Body of pancreas (tissue), 4 donors: Measurements from ENCODE around the gene SEC14L1. TPM values are rescaled to one million over a fixed set of nuclear protein-coding genes. Genes with fewer than 3 reads are reported as not detected.

ENCODE experiments used
- ATAC-seq: fragments of 150-250 bp; one replicate; pipeline ENCODE4 v1.9.1; 2016
- DNase-seq, 4 donors: peaks; one replicate each; pipeline ENCODE4 v3.0.0-alpha.2; 2019
- H3K27ac ChIP-seq, 4 donors: fragments of 200-600 bp; sonication (generic); 1 replicate in 3 of 4; 2 replicates in 1 of 4; pipeline versions ENCODE4 v1.5.1 to v1.6.1; 2016 to 2019; ENCODE audit warnings: mild to moderate bottlenecking in 1 of 4, mixed read lengths in 1 of 4, moderate library complexity in 1 of 4
- H3K27me3 ChIP-seq, 2 donors: fragments of 200-600 bp; sonication (generic); one replicate each; pipeline ENCODE4 v1.6.0; 2016; ENCODE audit warnings: mild to moderate bottlenecking in 1 of 2
- H3K36me3 ChIP-seq, 2 donors: fragments of 200-600 bp; sonication (generic); replicated peaks in 1 of 2; 2 replicates each; pipeline ENCODE4 v1.5.1; 2016; ENCODE audit warnings: low read depth in 2 of 2; ENCODE audit not compliant: insufficient read depth in 1 of 2
- H3K4me1 ChIP-seq: fragments of 200-600 bp; sonication (generic); one replicate; pipeline ENCODE4 v1.6.0; 2016
- H3K4me3 ChIP-seq, 2 donors: fragments of 200-600 bp; sonication (generic); 1 replicate in 1 of 2; 2 replicates in 1 of 2; pipeline ENCODE4 v1.5.1; 2016 to 2019
- H3K9me3 ChIP-seq, 3 donors: fragments of 200-600 bp; sonication (generic); 1 replicate in 2 of 3; 2 replicates in 1 of 3; pipeline ENCODE4 v1.5.1; 2016
- CTCF ChIP-seq, 7 experiments: fragments of 450-650 bp in 4 of 7; fragments of 200-600 bp in 3 of 7; sonication (generic) in 3 of 7; IDR thresholded peaks; one replicate each; pipeline ENCODE4 v1.5.1; 2016 to 2019; ENCODE audit warnings: antibody characterized with exemption in 7 of 7
- POLR2A ChIP-seq, 3 donors: fragments of 450-650 bp; IDR thresholded peaks; one replicate each; pipeline ENCODE4 v1.6.1; 2016; ENCODE audit warnings: antibody characterized with exemption in 3 of 3, mild to moderate bottlenecking in 2 of 3
- whole genome bisulfite sequencing, 2 donors: methylation state at CpG; one replicate each; pipeline ENCODE4 v1.1.5; 2017; 5-methylcytosine and 5-hydroxymethylcytosine counted together
- intact Hi-C: fragments of 100-400 bp; cut with DNase I; formaldehyde crosslinking; loops from one replicate; pipeline ENCODE4 v1.15.1; 2023
- total RNA-seq, 2 donors: library from RNA; depleted of rRNA; stranded (reverse); fragments of >200 nt; gene quantifications; one replicate each; pipeline ENCODE4 v1.1.0, GENCODE V29; 2016

SEC14L1 gene
- total RNA-seq, 2 donors from 2014 or later = 22.1 to 36.8 TPM

- H3K9me3 ChIP-seq = no peaks in the 10 kb centered on the region
- intact Hi-C loops = no loop called here
- no peak for TF ChIP-seq CTCF (IDR thresholded peaks at IDR 0.05)
- no peak for TF ChIP-seq POLR2A (IDR thresholded peaks at IDR 0.05)
- WGBS, 2 donors = 85 to 89% methylated on average over 11 to 15 of the region's 15 CpGs
- no peaks in the 10 kb centered on the region for H3K4me1 ChIP-seq
- no peaks in the 10 kb centered on the region for H3K27me3 ChIP-seq
- ATAC-seq (no peak), DNase-seq (no peak)
- no peak overlapping the region for H3K4me3 ChIP-seq
- no peak overlapping the region for H3K27ac ChIP-seq
- no peaks in the 10 kb centered on the region for H3K36me3 ChIP-seq
These were observed 100.2 kb downstream of the SEC14L1 start for GRCh38 chr17:77240976-77241375.

DNA sequence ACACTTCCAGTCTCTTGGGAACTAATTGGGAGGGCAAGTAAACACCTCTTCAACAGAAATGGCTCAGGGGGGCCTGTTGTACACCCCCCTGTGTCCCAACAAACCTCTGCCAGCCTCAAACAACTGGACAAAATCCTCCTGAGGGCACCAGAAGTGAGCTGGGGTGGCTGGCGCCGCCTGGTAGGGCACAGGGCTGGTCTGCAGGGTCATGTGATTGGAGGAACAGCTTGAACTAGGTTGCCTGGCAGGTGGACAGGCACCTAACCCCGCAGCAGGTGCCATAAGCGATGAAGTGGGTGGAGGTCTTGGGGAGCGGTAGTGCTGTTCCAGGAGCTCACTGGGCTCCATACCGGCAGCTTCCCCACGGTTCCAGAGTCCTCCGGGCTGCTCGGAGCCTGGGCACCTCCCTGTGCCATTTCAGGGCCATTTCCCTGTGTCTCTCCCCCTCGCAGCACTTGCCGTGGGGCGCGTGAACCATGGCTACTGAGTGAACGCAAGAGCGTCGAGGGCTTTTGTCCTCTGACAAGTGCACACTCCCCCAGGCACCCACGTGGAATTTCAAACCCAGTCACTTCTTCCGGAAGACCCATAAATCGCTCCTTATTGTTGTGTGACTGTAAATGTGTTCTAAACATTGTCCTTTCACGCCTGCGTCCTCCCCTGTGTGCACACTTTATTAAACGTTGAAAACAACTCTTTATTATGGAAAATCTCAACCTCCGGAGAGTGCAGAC, 101.5 kb downstream of the SEC14L1 start:
- ATAC-seq (no peak), DNase-seq (peak in 2 of 4 donors; percentile 26 to 39)
- intact Hi-C loops = no loop called here
- Histone ChIP-seq H3K27me3 (no peaks in the 10 kb centered on the region), H3K4me3 (no peak overlapping the region), H3K27ac (no peak overlapping the region), H3K36me3 (no peaks in the 10 kb centered on the region), H3K4me1 (peaks cover 10% of the 10 kb centered on the region), H3K9me3 (no peaks in the 10 kb centered on the region)
- WGBS, 2 donors = 59 to 62% methylated on average over 14 to 23 of the region's 23 CpGs
- TF ChIP-seq POLR2A (IDR thresholded peaks at IDR 0.05) (no peak), CTCF (IDR thresholded peaks at IDR 0.05) (peak in 1 of 7 experiments; percentile 9)

DNA sequence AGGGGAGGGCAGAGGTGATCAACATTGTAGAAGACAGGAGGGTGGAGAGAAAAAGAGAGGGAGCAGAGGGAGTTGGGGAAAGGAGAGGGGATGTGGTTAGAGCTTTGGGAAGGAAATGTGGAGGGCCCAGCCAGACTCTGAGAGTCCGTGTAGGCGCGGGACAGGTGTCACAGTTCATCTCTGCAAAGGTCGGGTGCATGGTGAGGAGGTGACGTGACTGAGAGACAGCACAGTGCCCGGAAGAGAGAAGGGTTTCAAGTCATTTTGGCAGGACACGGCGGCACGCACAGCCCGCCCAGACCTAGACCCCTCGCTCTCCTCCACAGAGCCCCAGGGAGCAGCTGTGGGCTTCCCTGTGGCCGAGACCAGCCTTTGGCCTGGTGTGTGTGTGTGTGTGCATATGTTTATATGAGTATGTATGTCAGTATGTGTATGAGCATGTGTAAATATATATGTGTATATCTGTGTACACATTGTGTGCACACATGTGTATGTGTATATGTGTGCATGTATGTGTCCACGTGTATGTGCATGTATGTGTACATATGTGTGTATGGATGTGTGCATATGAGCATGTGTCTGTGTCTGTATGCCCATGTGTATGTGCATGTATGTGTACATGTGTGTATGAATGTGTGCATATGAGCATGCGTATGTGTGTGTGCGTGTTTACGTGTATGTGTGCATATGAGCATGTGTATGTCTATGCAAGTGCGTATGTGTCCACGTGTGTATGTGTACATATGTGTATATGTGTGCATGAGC, 104.6 kb downstream of the SEC14L1 start:
- intact Hi-C loops = loop anchor here (5.0 kb wide), 2 partner anchors 158 to 378 kb away; partner anchors contain the start of gene MGAT5B
- no peaks in the 10 kb centered on the region for H3K27me3 ChIP-seq
- no peaks in the 10 kb centered on the region for H3K9me3 ChIP-seq
- ATAC-seq = no peak
- H3K36me3 ChIP-seq = no peaks in the 10 kb centered on the region
- no peak overlapping the region for H3K27ac ChIP-seq
- no peak for DNase-seq
- no peak overlapping the region for H3K4me3 ChIP-seq
- 64 to 77% methylated on average over 16 to 18 of the region's 18 CpGs for WGBS, 2 donors
- peaks cover 12% of the 10 kb centered on the region for H3K4me1 ChIP-seq
- TF ChIP-seq POLR2A (IDR thresholded peaks at IDR 0.05) = no peak
- TF ChIP-seq CTCF (IDR thresholded peaks at IDR 0.05) = no peak

DNA sequence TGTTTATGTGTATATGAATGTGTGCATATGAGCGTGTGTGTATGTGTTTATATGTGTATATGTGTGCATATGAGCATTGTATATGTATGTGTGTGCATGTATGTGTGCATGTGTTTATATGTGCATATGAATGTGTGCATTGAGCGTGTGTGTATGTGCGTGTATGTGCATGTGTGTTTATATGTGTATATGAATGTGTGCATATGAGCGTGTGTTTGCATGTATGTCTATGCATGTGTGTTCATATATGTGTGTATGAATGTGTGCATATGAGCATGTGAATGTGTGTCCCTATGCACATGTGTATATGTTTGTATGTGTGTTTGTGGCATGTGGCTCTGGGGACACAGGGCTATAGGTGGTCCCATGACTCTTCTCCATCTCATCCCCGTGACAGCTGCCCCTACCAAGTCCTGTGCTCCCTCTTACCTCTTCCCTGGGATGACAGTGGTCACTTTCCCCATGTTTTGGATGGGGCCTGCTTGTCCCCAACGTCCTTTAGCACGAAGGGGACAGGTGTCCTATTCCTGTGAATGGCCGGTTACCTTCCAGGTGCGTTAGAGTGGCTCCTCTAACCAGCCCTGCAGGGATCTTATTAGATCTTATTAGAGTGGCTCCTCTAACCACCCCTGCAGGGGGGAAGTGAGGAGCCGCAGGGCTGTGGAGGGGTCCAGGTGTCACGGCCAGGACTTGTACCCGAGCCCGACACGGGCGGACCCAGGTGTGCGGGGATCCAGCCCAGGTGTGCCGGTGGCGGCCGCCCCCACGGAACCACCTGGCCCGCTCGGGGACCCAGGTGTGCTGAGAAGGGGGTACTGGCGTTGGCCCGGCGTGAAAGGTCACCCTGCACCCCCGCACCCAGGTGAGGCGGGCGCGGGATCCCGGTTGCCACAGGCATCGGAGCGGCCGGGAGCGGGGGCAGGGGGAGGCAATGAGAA, 105.6 kb downstream of the SEC14L1 start:
- H3K4me3 ChIP-seq = peak overlapping the region; percentile 35 to 57
- DNase-seq = no peak
- no peaks in the 10 kb centered on the region for H3K36me3 ChIP-seq
- H3K27ac ChIP-seq = peak overlapping the region in 1 of 4 donors; percentile 49
- no peaks in the 10 kb centered on the region for H3K9me3 ChIP-seq
- no peaks in the 10 kb centered on the region for H3K27me3 ChIP-seq
- ATAC-seq = peak; percentile 14
- H3K4me1 ChIP-seq = peaks cover 12% of the 10 kb centered on the region
- intact Hi-C loops = loop anchor here (5.0 kb wide), 2 partner anchors 159 to 379 kb away; partner anchors contain the start of gene MGAT5B
- WGBS, 2 donors = 22 to 74% methylated on average over 9 to 32 of the region's 34 CpGs
- TF ChIP-seq POLR2A (IDR thresholded peaks at IDR 0.05) = no peak
- TF ChIP-seq CTCF (IDR thresholded peaks at IDR 0.05) = no peak
